ENCODE results near the gene LRRC37A2. TPM values are rescaled to one million over a fixed set of nuclear protein-coding genes. Genes with fewer than 3 reads are reported as not detected.
"Not testable (repeated sequence)": the region's sequence is repeated elsewhere in the genome, so short reads cannot be mapped to it uniquely, and the experiment has no call there.

Gene LRRC37A2
- 10 to 100 TPM; 36.5 to 39.2 TPM for total RNA-seq
- polyA plus RNA-seq: 10 to 100 TPM in 2 of 3 donors, 1 to 10 TPM in 1; 9.9 to 13.1 (median 10.8) TPM
- total RNA-seq: 1.2 to 20.0 (median 12.4) reads per million in 6 experiments

- H3K4me3 Mint-ChIP-seq, H3K27me3 Mint-ChIP-seq, H3K9me3 Mint-ChIP-seq, ATAC-seq, H3K27ac Mint-ChIP-seq, H3K4me1 Mint-ChIP-seq, DNase-seq, H3K36me3 Mint-ChIP-seq, POLR2A ChIA-PET: not testable (repeated sequence)
Measured at GRCh38 chr17:46512168-46512567, at the start of gene LRRC37A2. Gene LRRC37A2, plus strand, starts transcription at chr17:46512468. Its CDS starts 245 bp downstream, at chr17:46512713.

GRCh38 chr17:46467618-46468017 is 44.6 kb upstream of the LRRC37A2 start:
- POLR2A ChIA-PET, H3K9me3 Mint-ChIP-seq, H3K27me3 Mint-ChIP-seq, ATAC-seq, H3K27ac Mint-ChIP-seq, H3K4me1 Mint-ChIP-seq, H3K36me3 Mint-ChIP-seq, DNase-seq, H3K4me3 Mint-ChIP-seq: not testable (repeated sequence)

DNA sequence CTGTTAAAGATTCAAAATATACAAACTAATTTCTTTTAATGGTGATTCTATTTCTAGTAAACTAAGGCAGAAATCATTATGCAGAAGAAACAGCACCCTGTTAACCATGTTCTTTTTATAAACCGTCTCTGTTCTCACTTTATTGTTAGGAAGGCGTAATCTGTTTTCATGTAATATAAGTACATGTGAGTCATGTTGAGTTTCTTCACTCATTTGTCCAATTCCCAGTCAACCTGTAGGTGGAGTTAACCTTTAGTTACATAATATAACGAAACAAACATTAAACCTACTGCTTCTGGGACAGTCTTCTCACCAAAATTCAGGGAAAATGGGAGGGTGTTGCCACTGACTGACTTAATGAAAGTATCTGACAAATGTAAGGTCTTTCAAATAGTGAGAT is 37.8 kb upstream of the LRRC37A2 start:
- H3K4me1 Mint-ChIP-seq, POLR2A ChIA-PET, H3K36me3 Mint-ChIP-seq, H3K27me3 Mint-ChIP-seq, DNase-seq, ATAC-seq, H3K9me3 Mint-ChIP-seq, H3K27ac Mint-ChIP-seq, H3K4me3 Mint-ChIP-seq: not testable (repeated sequence)

DNA sequence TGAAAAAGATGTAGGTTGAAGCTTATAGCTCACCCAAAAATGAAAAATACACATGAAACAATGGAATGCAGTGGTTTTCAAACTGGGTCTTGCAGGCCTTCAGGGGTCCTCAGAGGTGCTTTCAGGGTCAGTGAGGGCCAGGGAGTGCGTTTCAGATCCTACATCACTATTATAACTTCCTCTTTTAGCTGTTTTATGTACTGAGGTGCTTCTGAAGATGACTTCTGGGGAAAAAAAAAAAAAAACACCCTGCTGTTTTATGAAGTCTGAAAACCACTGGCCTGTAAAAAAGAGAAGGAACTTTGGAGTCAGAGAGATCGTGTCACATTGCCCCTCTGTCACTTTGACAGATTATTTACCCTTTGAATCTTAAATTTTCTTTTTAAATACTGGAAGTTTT is 36.7 kb upstream of the LRRC37A2 start:
- H3K27me3 Mint-ChIP-seq, ATAC-seq, POLR2A ChIA-PET, H3K4me1 Mint-ChIP-seq, H3K9me3 Mint-ChIP-seq, H3K4me3 Mint-ChIP-seq, DNase-seq, H3K36me3 Mint-ChIP-seq, H3K27ac Mint-ChIP-seq: not testable (repeated sequence)

- H3K4me1 Mint-ChIP-seq, H3K9me3 Mint-ChIP-seq, H3K27ac Mint-ChIP-seq, H3K27me3 Mint-ChIP-seq, ATAC-seq, DNase-seq, POLR2A ChIA-PET, H3K36me3 Mint-ChIP-seq, H3K4me3 Mint-ChIP-seq: not testable (repeated sequence)
Measured at GRCh38 chr17:46478823-46479222, 33.4 kb upstream of the LRRC37A2 start.

DNA sequence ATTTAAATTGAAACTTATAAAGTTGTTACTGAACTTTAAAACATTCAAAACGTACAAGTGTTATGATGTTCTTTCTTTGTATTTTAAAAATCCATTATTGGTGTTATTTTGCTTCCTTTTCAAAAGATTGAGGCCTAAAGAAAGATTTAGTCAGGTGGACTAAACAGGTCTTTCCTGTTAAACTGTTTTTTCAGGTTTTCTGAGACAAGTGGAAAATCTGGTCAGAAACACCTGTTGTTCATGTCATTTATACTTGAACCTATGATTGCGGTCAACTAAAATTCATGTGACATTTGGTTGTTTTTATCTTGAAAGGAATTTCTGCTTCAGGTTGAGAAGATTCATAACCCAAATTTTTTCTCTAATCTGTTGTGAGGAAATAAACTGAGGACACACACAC is 31.0 kb upstream of the LRRC37A2 start:
- ATAC-seq, H3K36me3 Mint-ChIP-seq, H3K27ac Mint-ChIP-seq, DNase-seq, H3K4me1 Mint-ChIP-seq, H3K27me3 Mint-ChIP-seq, POLR2A ChIA-PET, H3K9me3 Mint-ChIP-seq, H3K4me3 Mint-ChIP-seq: not testable (repeated sequence)

DNA sequence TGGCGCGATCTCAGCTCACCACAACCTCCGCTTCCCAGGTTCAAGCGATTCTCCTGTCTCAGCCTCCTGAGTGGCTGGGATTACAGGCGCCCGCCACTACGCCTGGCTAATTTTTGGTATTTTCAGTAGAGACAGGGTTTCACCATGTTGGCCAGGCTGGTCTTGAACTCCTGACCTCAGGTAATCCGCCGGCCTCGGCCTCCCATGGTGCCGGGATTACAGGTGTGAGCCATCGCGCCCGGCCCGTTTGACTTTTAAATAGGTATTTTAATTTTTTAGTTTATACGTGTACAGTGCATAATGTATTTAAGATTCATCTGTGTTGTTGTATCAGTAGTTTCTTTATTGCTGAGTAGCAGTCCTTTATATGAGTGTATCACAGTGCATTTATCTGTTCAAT is 20.2 kb upstream of the LRRC37A2 start:
- peaks cover 0 to 17% (median 0%) of the 10 kb centered on the region in 3 donors for H3K36me3 Mint-ChIP-seq
- H3K4me3 Mint-ChIP-seq, H3K27me3 Mint-ChIP-seq, ATAC-seq, POLR2A ChIA-PET, H3K27ac Mint-ChIP-seq, H3K9me3 Mint-ChIP-seq, DNase-seq: not testable (repeated sequence)
- H3K4me1 Mint-ChIP-seq: peaks cover 0 to 14% (median 2%) of the 10 kb centered on the region in 4 donors

- H3K27ac Mint-ChIP-seq, H3K4me3 Mint-ChIP-seq, POLR2A ChIA-PET, ATAC-seq, H3K27me3 Mint-ChIP-seq, DNase-seq, H3K9me3 Mint-ChIP-seq: not testable (repeated sequence)
- Mint-ChIP-seq H3K4me1 (peaks cover 4 to 14% (median 7%) of the 10 kb centered on the region in 4 donors), H3K36me3 (peaks cover 0 to 14% (median 0%) of the 10 kb centered on the region in 3 donors)
Measured at GRCh38 chr17:46499437-46500139, 12.7 kb upstream of the LRRC37A2 start.

DNA sequence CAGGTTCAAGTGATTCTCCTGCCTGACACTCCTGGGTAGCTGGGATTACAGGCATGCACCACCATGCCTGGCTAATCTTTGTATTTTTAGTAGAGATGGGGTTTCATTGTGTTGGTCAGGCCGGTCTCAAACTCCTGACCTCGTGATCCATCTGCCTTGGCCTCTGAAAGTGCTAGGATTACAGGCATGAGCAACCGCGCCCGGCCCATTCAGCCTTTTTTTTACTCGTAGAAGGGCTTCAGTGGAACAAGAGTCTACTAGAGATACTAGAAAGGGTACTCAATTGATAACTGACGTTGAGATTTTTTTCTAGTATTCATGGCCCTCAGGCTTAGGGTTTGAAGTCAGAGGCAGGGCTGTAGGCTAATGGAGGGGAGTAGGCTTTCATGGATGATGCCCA is 6.4 kb upstream of the LRRC37A2 start:
- peaks cover 0 to 11% (median 0%) of the 10 kb centered on the region in 3 donors for H3K36me3 Mint-ChIP-seq
- ATAC-seq, POLR2A ChIA-PET, H3K27me3 Mint-ChIP-seq, H3K27ac Mint-ChIP-seq, H3K4me3 Mint-ChIP-seq, H3K9me3 Mint-ChIP-seq, DNase-seq: not testable (repeated sequence)
- H3K4me1 Mint-ChIP-seq: peaks cover 4 to 11% (median 6%) of the 10 kb centered on the region in 4 donors

DNA sequence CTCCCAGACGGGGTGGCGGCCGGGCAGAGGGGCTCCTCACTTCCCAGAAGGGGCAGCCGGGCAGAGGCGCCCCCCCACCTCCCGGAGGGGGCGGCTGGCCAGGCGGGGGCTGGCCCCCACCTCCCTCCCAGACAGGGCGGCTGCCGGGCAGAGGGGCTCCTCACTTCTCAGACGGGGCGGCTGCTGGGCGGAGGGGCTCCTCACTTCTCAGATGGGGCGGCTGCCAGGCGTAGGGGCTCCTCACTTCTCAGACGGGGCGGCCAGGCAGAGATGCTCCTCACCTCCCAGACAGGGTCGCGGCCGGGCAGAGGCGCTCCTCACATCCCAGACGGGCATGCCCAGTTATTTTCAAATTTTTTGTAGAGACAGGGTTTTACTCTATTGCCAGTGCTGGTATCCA is 22.4 kb downstream of the LRRC37A2 start:
- H3K4me3 Mint-ChIP-seq, POLR2A ChIA-PET, H3K27me3 Mint-ChIP-seq, H3K36me3 Mint-ChIP-seq, H3K27ac Mint-ChIP-seq, H3K9me3 Mint-ChIP-seq, H3K4me1 Mint-ChIP-seq, ATAC-seq: not testable (repeated sequence)
- DNase-seq: peak in 1 of 10 donors; percentile 56

- H3K4me1 Mint-ChIP-seq, H3K9me3 Mint-ChIP-seq, H3K4me3 Mint-ChIP-seq, ATAC-seq, H3K27me3 Mint-ChIP-seq, DNase-seq, H3K36me3 Mint-ChIP-seq, POLR2A ChIA-PET: not testable (repeated sequence)
- peak overlapping the region in 3 of 10 donors; percentile 10 to 59 (median 31) for H3K27ac Mint-ChIP-seq
Measured at GRCh38 chr17:46548607-46549006, 36.3 kb downstream of the LRRC37A2 start.

DNA sequence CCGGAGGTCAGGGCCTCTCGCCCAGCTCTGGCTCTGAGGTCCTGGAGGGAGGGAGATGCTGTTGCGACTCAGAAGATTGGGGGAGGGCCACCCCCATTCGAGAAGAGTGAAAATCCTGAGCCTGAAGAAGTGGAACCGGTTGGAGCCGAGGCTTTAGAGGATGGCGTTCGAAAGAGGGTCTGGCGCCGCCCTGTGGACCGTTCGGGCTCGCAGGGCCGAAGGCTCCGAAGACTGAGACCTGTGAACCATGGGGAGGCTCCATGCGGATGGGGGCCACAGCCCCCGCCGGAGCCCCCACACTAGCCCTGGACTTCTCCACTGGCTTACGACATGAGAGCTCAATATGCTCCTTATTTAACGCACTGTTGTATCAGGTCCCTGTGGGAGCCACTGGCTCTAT is 46.9 kb downstream of the LRRC37A2 start:
- POLR2A ChIA-PET, H3K9me3 Mint-ChIP-seq, H3K36me3 Mint-ChIP-seq, H3K27me3 Mint-ChIP-seq, H3K4me1 Mint-ChIP-seq, H3K4me3 Mint-ChIP-seq, H3K27ac Mint-ChIP-seq, DNase-seq: not testable (repeated sequence)
- ATAC-seq: peak; percentile 43 to 66

GRCh38 chr17:46560048-46560447 is 47.8 kb downstream of the LRRC37A2 start:
- H3K36me3 Mint-ChIP-seq, H3K27me3 Mint-ChIP-seq, ATAC-seq, H3K9me3 Mint-ChIP-seq, H3K4me3 Mint-ChIP-seq, POLR2A ChIA-PET, DNase-seq, H3K4me1 Mint-ChIP-seq, H3K27ac Mint-ChIP-seq: not testable (repeated sequence)

- POLR2A ChIA-PET, H3K27me3 Mint-ChIP-seq, H3K36me3 Mint-ChIP-seq, H3K9me3 Mint-ChIP-seq, H3K27ac Mint-ChIP-seq, H3K4me3 Mint-ChIP-seq, DNase-seq, H3K4me1 Mint-ChIP-seq: not testable (repeated sequence)
- peak in 1 of 2 donors; percentile 40 for ATAC-seq
Measured at GRCh38 chr17:46566284-46566683, 54.0 kb downstream of the LRRC37A2 start.
